GM12872 (cell line): ENCODE data around the gene NAGA.

ENCODE experiments used
- CTCF ChIP-seq: IDR thresholded peaks from 3 replicates; pipeline ENCODE4 v1.5.1; 2011; ENCODE audit warnings: low read depth, mild to moderate bottlenecking, low read length, moderate library complexity; ENCODE audit not compliant: insufficient read depth

Gene NAGA

GRCh38 chr22:42091455-42091782 lies 20.8 kb upstream of the NAGA start:
- TF ChIP-seq CTCF: no peak

DNA sequence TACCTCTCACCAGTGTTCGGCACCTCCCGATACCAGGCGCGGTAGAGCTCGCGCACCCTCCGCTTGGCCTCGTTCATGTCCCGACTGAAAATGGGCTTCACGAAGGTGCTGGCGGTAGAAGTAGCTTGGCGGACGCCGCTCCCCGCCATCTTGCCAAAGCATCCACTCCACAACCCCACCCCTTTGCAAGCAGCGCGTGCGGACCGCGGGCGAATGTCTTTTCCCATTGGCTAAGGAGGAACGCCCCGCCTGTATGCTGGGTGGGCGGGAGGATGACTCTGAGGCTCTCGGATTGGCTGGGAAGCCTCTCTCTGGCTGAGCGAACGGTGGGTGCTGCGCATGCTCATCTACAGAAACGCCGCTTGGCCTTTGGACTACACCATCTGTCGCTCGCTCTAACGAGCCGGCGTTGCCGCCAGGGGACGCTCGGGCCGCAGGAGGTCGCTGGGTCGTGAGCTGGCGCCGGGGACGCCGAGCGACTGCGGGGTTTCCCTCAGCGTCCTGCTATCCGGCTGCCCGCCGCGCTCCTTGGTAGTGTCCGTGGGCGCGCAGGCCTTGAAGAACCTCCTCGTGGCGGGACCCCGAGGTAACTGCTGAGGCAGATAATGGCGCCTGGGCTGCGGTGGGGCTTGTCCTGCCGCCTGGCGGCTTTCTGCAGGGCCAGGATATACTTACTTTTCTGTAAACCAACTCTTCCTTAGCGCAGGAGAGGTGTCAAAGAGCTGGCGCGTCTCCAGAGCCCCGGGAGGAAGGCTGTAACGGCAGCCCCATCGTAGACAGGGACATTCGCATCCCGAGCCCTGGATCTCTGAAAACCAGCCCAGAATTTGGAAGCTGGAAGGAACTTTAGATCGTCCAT lies 20.2 kb upstream of the NAGA start, which contains the start of gene NDUFA6:
Gene NDUFA6, minus strand, starts transcription at position 177 of the 859 bp plus-strand sequence. Its CDS starts 28 bp downstream, at position 149.
- peak; percentile 98 for TF ChIP-seq CTCF

- no peak for TF ChIP-seq CTCF
Measured at GRCh38 chr22:42086051-42086450, 15.4 kb upstream of the NAGA start.

DNA sequence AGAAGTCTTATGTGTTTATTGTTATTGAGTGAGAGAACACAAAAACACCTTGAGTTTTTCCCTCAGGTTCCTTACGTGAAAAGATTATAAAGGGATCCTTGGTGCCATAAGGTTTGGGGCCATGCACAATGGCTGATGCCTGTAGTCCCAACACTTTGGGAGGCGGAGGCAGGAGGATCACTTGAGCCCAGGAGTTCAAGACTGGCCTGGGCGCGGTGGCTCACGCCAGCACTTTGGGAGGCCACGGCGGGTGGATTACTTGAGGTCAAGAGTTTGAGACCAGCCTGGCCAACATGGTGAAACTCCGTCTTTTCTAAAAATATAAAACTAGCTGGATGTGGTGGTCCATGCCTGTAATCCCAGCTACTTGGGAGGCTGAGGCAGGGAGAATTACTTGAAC lies 14.3 kb upstream of the NAGA start:
- no peak for TF ChIP-seq CTCF

GRCh38 chr22:42083119-42083518 lies 12.5 kb upstream of the NAGA start:
- TF ChIP-seq CTCF: no peak

DNA sequence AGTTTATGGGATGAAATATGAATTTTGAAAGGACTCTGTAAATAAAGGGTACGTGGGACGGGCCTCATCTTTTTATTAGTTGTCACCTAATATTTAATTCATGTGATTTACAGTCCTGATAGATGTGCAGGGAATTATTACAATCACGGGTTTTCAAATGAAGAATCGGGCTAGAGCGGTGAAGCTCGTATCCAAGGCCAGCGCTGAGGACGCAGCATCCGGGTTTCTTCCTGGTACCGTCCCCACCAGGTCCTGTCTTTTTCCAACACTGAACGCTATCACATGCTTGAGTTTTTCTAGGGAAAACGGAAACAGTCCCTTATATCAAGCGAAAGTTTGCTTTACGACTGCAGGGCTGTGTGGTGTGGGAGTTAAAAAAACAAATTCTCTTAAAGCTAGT lies 9.7 kb upstream of the NAGA start:
- TF ChIP-seq CTCF: no peak

DNA sequence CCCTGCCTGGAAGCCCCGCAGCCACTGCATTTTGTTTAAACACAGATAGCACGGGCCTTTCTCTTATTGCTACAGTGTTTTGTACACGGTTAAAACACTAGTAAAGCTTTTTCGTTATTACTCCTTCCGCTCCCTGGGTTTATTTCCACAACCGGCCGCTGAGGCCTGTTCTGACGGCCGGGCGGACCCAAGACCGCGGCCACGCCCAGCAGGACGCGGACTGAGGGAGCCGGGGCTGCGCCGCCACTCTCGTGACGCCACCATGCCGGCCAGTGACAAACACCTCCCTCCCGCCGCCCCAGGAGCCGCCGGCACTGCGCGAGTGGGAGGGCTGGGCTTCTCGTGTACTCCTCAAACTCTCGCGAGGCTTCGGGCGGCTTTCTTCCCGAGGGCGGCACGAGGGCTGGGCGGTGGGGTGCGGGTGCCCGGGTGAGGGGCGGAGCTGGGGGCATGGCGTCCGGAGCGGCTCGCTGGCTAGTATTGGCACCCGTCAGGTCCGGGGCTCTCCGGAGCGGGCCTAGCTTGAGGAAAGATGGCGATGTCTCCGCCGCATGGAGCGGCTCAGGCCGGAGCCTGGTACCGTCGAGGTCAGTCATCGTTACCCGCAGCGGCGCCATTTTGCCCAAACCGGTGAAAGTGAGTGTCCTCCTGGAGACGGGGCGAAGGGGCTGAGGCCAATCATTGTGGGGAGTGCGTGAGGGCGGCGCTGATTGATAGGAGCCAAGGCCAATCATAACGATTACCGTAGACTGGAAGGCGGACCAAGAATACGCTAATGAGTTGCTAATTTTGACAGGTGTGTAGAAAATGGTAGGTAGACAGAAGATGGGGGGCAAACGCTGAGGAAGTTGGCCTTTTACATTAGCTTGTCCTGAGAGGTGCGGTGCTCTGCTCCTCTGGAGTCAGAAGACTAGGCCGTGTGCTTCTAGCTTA lies 9.0 kb upstream of the NAGA start, which contains the start of gene SMDT1:
Gene SMDT1, plus strand, starts transcription at position 382 of the 933 bp plus-strand sequence. Its CDS starts 69 bp downstream, at position 451.
- no peak for TF ChIP-seq CTCF
